Cardiac muscle cell (in vitro differentiated cells and primary cell): ENCODE measurements around the gene ZMYM3. TPM values are rescaled to one million over a fixed set of nuclear protein-coding genes. Genes with fewer than 3 reads are reported as not detected.
"Not testable (repeated sequence)": the region's sequence is repeated elsewhere in the genome, so short reads cannot be mapped to it uniquely, and the experiment has no call there.

Experiments
- DNase-seq, 2 donors: peaks; one replicate each; pipeline versions ENCODE4 v3.0.0 to v3.0.0-alpha.2; 2010 to 2017; ENCODE audit warnings: low read depth in 1 of 2, low spot score in 1 of 2
- H3K27ac ChIP-seq: fragments of 200-600 bp; sonication (generic); 2 replicates; pipeline ENCODE4 v1.5.1; 2016
- H3K27me3 ChIP-seq: fragments of 200-600 bp; sonication (generic); 2 replicates; pipeline ENCODE4 v1.6.0; 2016; ENCODE audit warnings: control low read depth
- H3K36me3 ChIP-seq: fragments of 200-600 bp; sonication (generic); 2 replicates; pipeline ENCODE4 v1.5.1; 2016; ENCODE audit warnings: control low read depth
- H3K4me1 ChIP-seq: fragments of 200-600 bp; sonication (generic); 2 replicates; pipeline ENCODE4 v1.8.1; 2017; ENCODE audit warnings: low read depth, mild to moderate bottlenecking, mixed run types
- H3K4me3 ChIP-seq: fragments of 200-600 bp; sonication (generic); 2 replicates; pipeline ENCODE4 v1.5.1; 2016; ENCODE audit warnings: mild to moderate bottlenecking
- H3K9me3 ChIP-seq: fragments of 200-600 bp; sonication (generic); 2 replicates; pipeline ENCODE4 v1.5.1; 2017; ENCODE audit warnings: low read depth, mild to moderate bottlenecking, control low read depth
- CTCF ChIP-seq: IDR thresholded peaks from 2 replicates; pipeline ENCODE4 v1.5.1; 2012; ENCODE audit warnings: low read depth, mild to moderate bottlenecking, low read length
- polyA plus RNA-seq: library from polyadenylated mRNA; unstranded; fragments of >200 nt; fragmentation: Nextera tagmentation; extraction: Ambion mirVana; gene quantifications from 2 replicates; pipeline ENCODE4 v1.2.1, GENCODE V29; 2016
- total RNA-seq: library from RNA; depleted of rRNA; stranded (reverse); fragments of >200 nt; gene quantifications from 2 replicates; pipeline ENCODE4 v1.2.3, GENCODE V29; 2016

The ZMYM3 gene
- total and polyA plus RNA-seq, 2 experiments from 2014 or later: 24.8 to 112 TPM

- TF ChIP-seq CTCF: no peak
- H3K4me3 ChIP-seq: peak overlapping the region; percentile 18
- H3K27ac ChIP-seq: peak overlapping the region; percentile 95
- DNase-seq: no peak
- H3K36me3 ChIP-seq: peaks cover 7% of the 10 kb centered on the region
- H3K27me3 ChIP-seq: no peaks in the 10 kb centered on the region
- H3K9me3 ChIP-seq: no peaks in the 10 kb centered on the region
- H3K4me1 ChIP-seq: peaks cover 10% of the 10 kb centered on the region
These were observed 28.8 kb upstream of the ZMYM3 start for GRCh38 chrX:71282514-71283402.

- not testable (repeated sequence) for H3K4me1 ChIP-seq, H3K27me3 ChIP-seq, H3K27ac ChIP-seq, DNase-seq, H3K9me3 ChIP-seq, H3K4me3 ChIP-seq, H3K36me3 ChIP-seq
These were observed 27.4 kb upstream of the ZMYM3 start for GRCh38 chrX:71281300-71281699.

GRCh38 chrX:71272313-71272712 is 18.4 kb upstream of the ZMYM3 start:
- H3K27ac ChIP-seq: not testable (repeated sequence)

GRCh38 chrX:71269801-71270395 is 16.0 kb upstream of the ZMYM3 start:
- H3K9me3 ChIP-seq: no peaks in the 10 kb centered on the region
- H3K36me3 ChIP-seq: no peaks in the 10 kb centered on the region
- H3K27me3 ChIP-seq: no peaks in the 10 kb centered on the region
- no peak for TF ChIP-seq CTCF
- no peak for DNase-seq
- H3K4me1 ChIP-seq: no peaks in the 10 kb centered on the region
- no peak overlapping the region for H3K4me3 ChIP-seq
- H3K27ac ChIP-seq: no peak overlapping the region

More at GRCh38 chrX:71272313-71272712, 18.4 kb upstream of the ZMYM3 start:
- not testable (repeated sequence) for H3K4me1 ChIP-seq, H3K4me3 ChIP-seq, H3K27me3 ChIP-seq, DNase-seq, H3K36me3 ChIP-seq, H3K9me3 ChIP-seq

- not testable (repeated sequence) for DNase-seq, H3K36me3 ChIP-seq, H3K27ac ChIP-seq, H3K27me3 ChIP-seq, H3K4me1 ChIP-seq, H3K4me3 ChIP-seq, H3K9me3 ChIP-seq
These were observed 14.7 kb upstream of the ZMYM3 start for GRCh38 chrX:71268624-71269023.

- TF ChIP-seq CTCF: no peak
- DNase-seq: no peak
- H3K27ac ChIP-seq: peak overlapping the region; percentile 93
These were observed 2.9 kb upstream of the ZMYM3 start for GRCh38 chrX:71256856-71257255.

GRCh38 chrX:71256051-71256450 is 2.1 kb upstream of the ZMYM3 start:
- DNase-seq: peak in 1 of 2 donors; percentile 27
- peaks cover 8% of the 10 kb centered on the region for H3K4me1 ChIP-seq
- H3K9me3 ChIP-seq: peaks cover 3% of the 10 kb centered on the region
- no peaks in the 10 kb centered on the region for H3K36me3 ChIP-seq
- no peak for TF ChIP-seq CTCF
- no peak overlapping the region for H3K4me3 ChIP-seq
- peak overlapping the region; percentile 93 for H3K27ac ChIP-seq
- no peaks in the 10 kb centered on the region for H3K27me3 ChIP-seq

More at GRCh38 chrX:71256856-71257255, 2.9 kb upstream of the ZMYM3 start:
- H3K27me3 ChIP-seq: no peaks in the 10 kb centered on the region
- peaks cover 3% of the 10 kb centered on the region for H3K9me3 ChIP-seq
- H3K4me3 ChIP-seq: no peak overlapping the region
- peaks cover 8% of the 10 kb centered on the region for H3K4me1 ChIP-seq
- no peaks in the 10 kb centered on the region for H3K36me3 ChIP-seq
